ENCODE measurements around the gene RAB27B. TPM values are rescaled to one million over a fixed set of nuclear protein-coding genes. Genes with fewer than 3 reads are reported as not detected.

RAB27B gene
- total RNA-seq, 1 donor from 2014 or later = 13.4 TPM

DNA sequence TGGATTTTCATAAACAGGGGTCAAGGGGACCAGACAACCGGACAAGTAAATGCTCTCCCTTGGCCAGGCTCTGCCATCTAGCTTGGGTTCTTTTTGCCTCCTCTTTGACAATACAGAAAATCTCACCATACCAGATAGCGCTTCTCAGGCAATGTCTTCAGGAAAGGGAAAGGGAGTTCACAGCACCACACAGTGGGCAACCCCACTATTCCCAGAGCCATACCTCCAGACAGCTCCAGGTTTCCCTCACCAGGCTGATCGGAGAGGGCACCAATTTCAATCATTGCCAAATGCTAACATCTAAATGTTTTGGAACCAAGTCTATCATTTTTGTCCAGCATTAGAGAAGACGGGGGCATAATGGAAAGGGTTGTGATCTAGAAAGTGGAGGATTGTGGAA lies 102.9 kb downstream of the RAB27B start:
- Mint-ChIP-seq H3K36me3 (ENCODE audit: insufficient read depth) (no peaks in the 10 kb centered on the region), H3K4me1 (ENCODE audit: low read depth) (peaks cover 7% of the 10 kb centered on the region), H3K27me3 (peaks cover 4% of the 10 kb centered on the region), H3K4me3 (ENCODE audit: low read depth) (no peak overlapping the region), H3K9me3 (ENCODE audit: low read depth) (no peaks in the 10 kb centered on the region), H3K27ac (no peak overlapping the region)
- no peak for DNase-seq (ENCODE audit: low spot score, unreplicated experiment)
- TF ChIP-seq, protein P1, sequence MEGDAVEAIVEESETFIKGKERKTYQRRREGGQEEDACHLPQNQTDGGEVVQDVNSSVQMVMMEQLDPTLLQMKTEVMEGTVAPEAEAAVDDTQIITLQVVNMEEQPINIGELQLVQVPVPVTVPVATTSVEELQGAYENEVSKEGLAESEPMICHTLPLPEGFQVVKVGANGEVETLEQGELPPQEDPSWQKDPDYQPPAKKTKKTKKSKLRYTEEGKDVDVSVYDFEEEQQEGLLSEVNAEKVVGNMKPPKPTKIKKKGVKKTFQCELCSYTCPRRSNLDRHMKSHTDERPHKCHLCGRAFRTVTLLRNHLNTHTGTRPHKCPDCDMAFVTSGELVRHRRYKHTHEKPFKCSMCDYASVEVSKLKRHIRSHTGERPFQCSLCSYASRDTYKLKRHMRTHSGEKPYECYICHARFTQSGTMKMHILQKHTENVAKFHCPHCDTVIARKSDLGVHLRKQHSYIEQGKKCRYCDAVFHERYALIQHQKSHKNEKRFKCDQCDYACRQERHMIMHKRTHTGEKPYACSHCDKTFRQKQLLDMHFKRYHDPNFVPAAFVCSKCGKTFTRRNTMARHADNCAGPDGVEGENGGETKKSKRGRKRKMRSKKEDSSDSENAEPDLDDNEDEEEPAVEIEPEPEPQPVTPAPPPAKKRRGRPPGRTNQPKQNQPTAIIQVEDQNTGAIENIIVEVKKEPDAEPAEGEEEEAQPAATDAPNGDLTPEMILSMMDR (IDR thresholded peaks at IDR 0.05; ENCODE audit: unreplicated experiment) = no peak

DNA sequence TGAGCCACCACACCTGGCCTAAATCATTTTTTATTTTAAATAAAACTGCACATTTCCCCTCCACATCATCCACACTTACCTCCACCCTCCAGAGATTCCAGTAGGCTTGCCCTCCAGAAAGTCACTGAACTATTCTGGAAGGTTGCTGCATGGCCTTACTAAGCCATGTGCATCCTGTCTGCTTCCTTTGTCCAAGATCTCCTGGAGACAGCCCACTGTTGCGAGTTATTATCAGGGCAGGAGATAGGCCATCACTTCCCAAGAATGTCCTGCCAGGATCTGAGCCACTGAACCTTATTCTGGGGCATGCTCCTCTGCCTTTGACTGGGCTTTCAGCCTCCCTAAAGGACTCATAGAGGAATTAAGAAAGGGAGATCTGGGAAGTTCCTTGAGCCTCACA lies 104.2 kb downstream of the RAB27B start:
- Mint-ChIP-seq H3K9me3 (ENCODE audit: low read depth) (no peaks in the 10 kb centered on the region), H3K27ac (peak overlapping the region; percentile 67), H3K27me3 (peaks cover 4% of the 10 kb centered on the region), H3K4me1 (ENCODE audit: low read depth) (peaks cover 7% of the 10 kb centered on the region), H3K36me3 (ENCODE audit: insufficient read depth) (no peaks in the 10 kb centered on the region), H3K4me3 (ENCODE audit: low read depth) (no peak overlapping the region)
- DNase-seq (ENCODE audit: low spot score, unreplicated experiment) = no peak
- TF ChIP-seq, protein P1 (IDR thresholded peaks at IDR 0.05; ENCODE audit: unreplicated experiment) = no peak

DNA sequence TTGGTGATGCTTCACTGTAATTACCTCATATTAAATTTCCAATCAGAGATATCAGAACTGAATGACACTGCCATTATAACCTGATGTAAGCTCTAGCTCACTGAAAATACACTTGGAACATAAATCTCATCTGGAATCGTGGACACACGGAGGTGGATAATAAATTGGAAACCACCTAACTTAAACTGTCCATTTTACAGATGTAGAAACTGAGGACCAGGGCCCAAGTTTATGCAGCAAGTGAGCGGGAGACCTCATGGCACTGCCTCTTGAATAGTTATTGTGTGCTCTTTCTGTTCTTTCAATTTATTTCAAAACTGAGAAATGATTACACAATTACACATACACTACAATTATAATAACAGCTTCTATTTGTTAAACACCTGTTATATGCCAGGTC lies 110.2 kb downstream of the RAB27B start:
- no peak overlapping the region for H3K27ac Mint-ChIP-seq
- no peaks in the 10 kb centered on the region for H3K9me3 Mint-ChIP-seq (ENCODE audit: low read depth)
- H3K36me3 Mint-ChIP-seq (ENCODE audit: insufficient read depth) = no peaks in the 10 kb centered on the region
- TF ChIP-seq, protein P1 (IDR thresholded peaks at IDR 0.05; ENCODE audit: unreplicated experiment) = no peak
- H3K4me1 Mint-ChIP-seq (ENCODE audit: low read depth) = peaks cover 6% of the 10 kb centered on the region
- no peaks in the 10 kb centered on the region for H3K27me3 Mint-ChIP-seq
- no peak overlapping the region for H3K4me3 Mint-ChIP-seq (ENCODE audit: low read depth)
- DNase-seq (ENCODE audit: low spot score, unreplicated experiment) = no peak

DNA sequence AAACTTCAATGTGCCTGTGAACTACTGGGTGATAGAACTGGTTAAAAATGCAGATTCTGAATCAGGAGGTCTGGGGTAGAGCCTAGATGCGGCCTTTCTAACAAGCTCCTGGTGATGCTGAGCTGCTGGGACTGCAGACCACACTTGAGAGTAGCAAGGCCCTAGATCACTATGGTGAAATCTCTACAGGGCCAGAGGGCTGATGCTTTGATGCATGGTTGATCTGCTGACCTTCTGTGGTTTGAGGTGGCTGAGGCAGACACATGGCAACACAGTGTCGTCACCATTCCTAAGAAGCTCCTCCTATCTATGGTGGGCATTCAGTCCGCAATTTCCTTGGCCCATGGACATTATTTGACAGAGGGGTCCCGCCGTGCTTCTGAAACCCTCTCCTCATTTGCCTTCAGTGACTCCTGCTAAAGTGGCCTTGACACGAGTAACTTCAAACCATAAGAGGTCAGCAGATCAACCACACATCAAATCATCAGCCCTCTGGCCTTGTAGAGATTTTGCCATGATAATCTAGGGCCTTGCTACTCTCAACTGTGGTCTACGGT lies 111.2 kb downstream of the RAB27B start:
- TF ChIP-seq, protein P1 (IDR thresholded peaks at IDR 0.05; ENCODE audit: unreplicated experiment) = no peak
- Mint-ChIP-seq H3K36me3 (ENCODE audit: insufficient read depth) (no peaks in the 10 kb centered on the region), H3K4me1 (ENCODE audit: low read depth) (peaks cover 5% of the 10 kb centered on the region), H3K9me3 (ENCODE audit: low read depth) (no peaks in the 10 kb centered on the region), H3K4me3 (ENCODE audit: low read depth) (no peak overlapping the region), H3K27me3 (no peaks in the 10 kb centered on the region), H3K27ac (no peak overlapping the region)
- no peak for DNase-seq (ENCODE audit: low spot score, unreplicated experiment)

DNA sequence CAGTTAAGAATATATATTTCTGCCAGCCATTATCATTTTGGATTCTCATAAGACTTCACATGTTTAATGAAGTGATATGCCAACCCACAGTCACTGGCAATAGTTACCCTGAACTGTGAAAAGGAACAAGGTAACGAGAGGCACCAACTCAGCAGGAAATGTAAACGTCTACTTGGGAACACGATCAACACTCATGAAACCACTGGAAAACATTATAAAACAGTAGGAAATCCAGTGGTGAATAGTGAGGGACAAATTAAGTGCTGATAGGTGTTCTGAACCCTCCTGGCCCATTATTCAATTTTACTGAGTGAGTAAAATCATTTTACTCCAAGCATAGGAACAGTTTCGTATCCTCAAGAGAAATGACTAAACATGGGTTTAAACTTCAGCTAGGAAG lies 113.9 kb downstream of the RAB27B start:
- Mint-ChIP-seq H3K27me3 (no peaks in the 10 kb centered on the region), H3K9me3 (ENCODE audit: low read depth) (no peaks in the 10 kb centered on the region), H3K4me3 (ENCODE audit: low read depth) (no peak overlapping the region), H3K4me1 (ENCODE audit: low read depth) (peaks cover 26% of the 10 kb centered on the region), H3K27ac (no peak overlapping the region), H3K36me3 (ENCODE audit: insufficient read depth) (no peaks in the 10 kb centered on the region)
- TF ChIP-seq, protein P1 (IDR thresholded peaks at IDR 0.05; ENCODE audit: unreplicated experiment) = no peak
- no peak for DNase-seq (ENCODE audit: low spot score, unreplicated experiment)

Data from progenitor cell of endocrine pancreas (in vitro differentiated cells).